ENCODE measurements around the gene ZNF764.

GRCh38 chr16:30606004-30606403 lies 47.8 kb upstream of the ZNF764 start:
- TF ChIP-seq CTCF (IDR thresholded peaks at IDR 0.05), result no peak
- TF ChIP-seq POLR2A (IDR thresholded peaks at IDR 0.05), result no peak

Data from lower leg skin (tissue), 3 donors.